CD1c-positive myeloid dendritic cell (primary cell): ENCODE data around the gene IL36A.

ENCODE experiments used
- DNase-seq: peaks from one replicate; pipeline ENCODE4 v3.0.0-alpha.2; 2016; ENCODE audit errors: extremely low spot score

The IL36A gene

GRCh38 chr2:113005030-113005509 lies at the start of gene IL36A:
Gene IL36A (plus strand): TSS chr2:113005459. CDS start chr2:113005872, 413 bp downstream.
- no peak for DNase-seq

DNA sequence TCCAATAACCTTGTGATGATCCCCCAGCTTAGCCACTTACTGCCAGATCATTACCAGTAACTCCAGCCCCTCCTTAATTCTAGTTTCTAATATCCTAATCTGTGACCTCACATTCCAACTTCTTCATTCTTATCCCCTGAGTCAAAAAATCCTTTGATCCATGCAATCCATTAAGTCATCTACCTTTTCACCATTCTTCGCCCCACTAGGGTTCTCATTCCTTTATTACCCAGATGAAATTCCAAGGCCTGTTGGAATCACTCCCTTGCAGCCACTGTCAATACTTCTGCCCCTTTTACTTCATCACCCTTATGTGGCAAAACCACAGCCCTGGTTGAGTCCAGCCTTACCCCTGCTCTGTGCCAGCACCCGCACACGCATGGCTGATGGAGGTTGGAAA lies 47.7 kb upstream of the IL36A start:
- no peak for DNase-seq

DNA sequence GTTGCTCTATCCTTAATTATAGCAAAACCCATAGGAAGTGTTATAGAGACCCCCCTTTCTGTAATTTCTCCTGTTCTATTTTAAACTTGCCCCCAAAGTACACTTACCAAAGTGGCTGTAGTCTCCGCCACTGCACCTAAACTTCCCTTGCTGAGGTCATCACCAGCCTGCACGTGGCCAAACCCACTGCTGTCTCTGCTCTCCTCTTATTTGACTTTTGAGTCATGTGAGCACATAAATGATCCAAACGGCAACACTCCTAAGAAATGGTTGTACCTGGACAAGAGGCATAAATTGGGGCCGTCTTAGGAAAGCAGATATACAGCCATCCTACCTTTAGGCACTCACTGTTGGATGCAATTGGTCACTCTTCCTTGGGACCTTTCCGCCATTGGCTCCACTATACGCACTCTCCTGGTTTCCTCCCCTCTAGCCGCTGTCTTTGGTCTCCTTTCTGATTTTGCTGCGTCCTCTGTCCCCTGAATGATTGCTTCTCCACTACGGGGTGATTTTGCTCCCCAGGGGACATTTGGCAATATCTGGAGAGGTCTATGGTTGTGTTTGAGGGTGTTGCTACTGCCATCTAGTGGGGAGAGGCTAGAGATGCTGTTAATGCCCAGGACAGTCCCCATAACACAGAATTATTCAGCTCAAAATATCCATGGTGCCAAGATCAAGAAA lies 46.7 kb upstream of the IL36A start:
- DNase-seq, result peak; percentile 63

- DNase-seq, result no peak
These were observed 46.0 kb upstream of the IL36A start for GRCh38 chr2:112959109-112959812.

GRCh38 chr2:112960230-112960825 lies 44.9 kb upstream of the IL36A start:
- DNase-seq, result no peak

GRCh38 chr2:112962308-112963175 lies 42.7 kb upstream of the IL36A start:
- no peak for DNase-seq

DNA sequence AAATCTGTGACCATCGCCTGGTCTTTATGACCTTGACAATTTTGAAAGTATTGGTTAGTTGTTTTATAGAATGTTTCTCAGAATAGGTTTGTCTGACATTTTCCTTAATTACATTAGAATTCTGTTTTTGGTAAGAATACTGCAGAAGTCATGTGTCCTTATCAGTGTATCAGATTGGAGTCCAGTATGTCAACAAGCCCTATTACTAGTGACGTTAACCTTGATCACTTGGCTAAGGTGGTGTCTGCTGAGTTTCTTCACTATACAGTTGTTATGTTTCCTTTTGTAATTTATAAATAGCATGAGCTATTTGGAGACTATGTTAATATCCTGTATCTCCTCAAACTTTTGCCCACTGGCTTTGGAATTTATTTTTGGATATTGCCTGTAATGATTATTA lies 38.2 kb upstream of the IL36A start:
- no peak for DNase-seq

- DNase-seq, result no peak
These were observed 32.7 kb upstream of the IL36A start for GRCh38 chr2:112972423-112973086.

DNA sequence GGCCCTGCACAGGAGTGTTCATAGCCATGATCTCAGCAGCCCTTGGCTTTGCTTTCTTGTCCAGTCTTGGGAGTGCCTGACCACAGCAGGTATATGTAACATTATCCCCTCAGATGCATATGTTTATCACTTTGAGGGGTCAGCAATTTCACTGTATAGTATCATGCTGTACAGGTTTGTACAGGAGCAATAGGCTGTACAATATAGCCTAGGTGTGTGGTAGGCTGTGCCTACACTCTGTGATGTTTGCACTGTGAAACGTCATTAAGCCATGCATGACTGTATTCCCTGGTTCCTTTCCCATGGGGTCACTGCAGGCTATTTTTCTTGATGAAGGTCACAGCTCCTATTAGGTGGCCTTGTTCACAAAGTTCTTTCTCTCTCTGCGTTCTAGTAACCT lies 32.1 kb upstream of the IL36A start:
- no peak for DNase-seq

GRCh38 chr2:112977559-112978056 lies 27.7 kb upstream of the IL36A start, which contains the start of gene IL36G:
Gene IL36G (plus strand): TSS chr2:112978006. CDS start chr2:112978639, 633 bp downstream.
- no peak for DNase-seq

- DNase-seq, result no peak
These were observed 25.5 kb upstream of the IL36A start for GRCh38 chr2:112979731-112980130.

- no peak for DNase-seq
These were observed 24.7 kb upstream of the IL36A start for GRCh38 chr2:112980537-112980936.

- no peak for DNase-seq
These were observed 20.2 kb upstream of the IL36A start for GRCh38 chr2:112985090-112985489.

- DNase-seq, result no peak
These were observed 15.6 kb upstream of the IL36A start for GRCh38 chr2:112989611-112990010.

DNA sequence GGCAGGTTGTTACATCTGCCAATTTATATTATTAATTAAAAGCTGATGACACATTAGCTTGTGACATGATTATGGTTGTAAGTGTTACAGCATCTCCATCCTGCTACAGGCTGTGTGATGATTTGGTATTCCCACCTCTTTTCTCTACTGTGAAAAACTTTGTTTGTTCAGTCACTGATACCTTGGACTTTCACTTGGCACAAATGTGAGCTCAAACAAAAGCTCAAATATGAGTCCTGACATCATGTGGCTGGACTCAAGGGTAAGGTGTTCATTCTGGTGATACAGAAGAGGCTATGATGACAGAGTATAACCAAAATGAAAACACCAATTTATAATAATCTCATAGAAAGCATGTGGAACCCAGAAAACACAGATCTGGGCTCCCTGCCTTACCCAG lies 11.4 kb upstream of the IL36A start:
- DNase-seq, result no peak

- no peak for DNase-seq
These were observed 10.6 kb upstream of the IL36A start for GRCh38 chr2:112994648-112995047.

- DNase-seq, result no peak
These were observed 9.8 kb upstream of the IL36A start for GRCh38 chr2:112995346-112995920.

DNA sequence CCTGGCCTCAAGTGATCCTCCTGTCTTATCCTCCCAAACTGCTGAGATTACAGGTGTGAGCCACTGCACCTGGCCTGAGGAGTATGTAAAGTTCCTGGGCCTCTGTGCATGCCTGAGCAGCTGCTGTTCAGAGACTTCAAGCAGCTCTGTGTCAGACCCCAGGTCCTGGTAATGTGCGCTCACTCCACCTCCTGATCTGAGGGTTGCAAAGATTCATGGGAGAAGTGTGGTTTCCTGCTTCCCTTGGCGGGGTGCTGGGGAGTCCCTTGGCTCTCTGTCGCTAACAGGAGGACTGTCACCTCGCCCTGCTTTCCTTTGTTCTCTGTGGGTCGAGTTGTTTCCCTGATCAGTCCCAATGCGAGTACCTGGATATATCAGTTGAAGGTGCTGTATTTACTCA lies 8.6 kb upstream of the IL36A start:
- peak; percentile 14 for DNase-seq

- DNase-seq, result no peak
These were observed 8.1 kb upstream of the IL36A start for GRCh38 chr2:112997151-112997550.

DNA sequence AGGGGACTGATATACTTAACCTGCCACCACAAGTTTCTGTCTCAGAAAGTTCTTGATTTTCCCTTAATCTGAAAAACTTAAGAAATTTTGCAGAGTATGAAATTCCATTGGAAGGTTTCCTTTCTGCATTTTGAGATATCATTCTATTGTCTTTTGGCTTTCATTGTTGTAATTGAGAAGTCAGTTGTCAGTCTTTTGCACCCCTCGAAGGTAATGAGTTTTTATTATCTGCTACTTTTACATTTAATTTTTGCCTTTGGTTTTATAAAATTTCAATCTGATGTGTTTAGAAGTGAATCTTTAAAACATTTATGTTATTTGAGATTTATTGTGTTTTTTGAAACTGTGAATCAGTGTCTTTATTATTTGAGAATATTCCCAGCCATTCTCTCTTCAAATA lies 4.8 kb upstream of the IL36A start:
- DNase-seq, result no peak

GRCh38 chr2:113002677-113003076 lies 2.6 kb upstream of the IL36A start:
- DNase-seq, result no peak
